NOMO-1 treated with DMSO at 0.1 percent for 48 hours (cell line): ENCODE data around the gene ITPRIPL2.

Experiments
- DNase-seq: peaks from one replicate; lab custom pipeline; 2025; ENCODE audit not compliant: unreplicated experiment; lab: John Stamatoyannopoulos, UW

Gene ITPRIPL2

GRCh38 chr16:19118938-19119431 lies 5.2 kb downstream of the ITPRIPL2 start:
- peak; percentile 54 for DNase-seq

- peak; percentile 23 for DNase-seq
Observed at GRCh38 chr16:19119564-19119963, 5.8 kb downstream of the ITPRIPL2 start.

GRCh38 chr16:19123535-19124178 lies 9.9 kb downstream of the ITPRIPL2 start:
- no peak for DNase-seq

GRCh38 chr16:19126300-19126699 lies 12.5 kb downstream of the ITPRIPL2 start:
- no peak for DNase-seq

GRCh38 chr16:19127205-19127604 lies 13.4 kb downstream of the ITPRIPL2 start:
- DNase-seq = no peak

GRCh38 chr16:19127674-19128131 lies 13.9 kb downstream of the ITPRIPL2 start:
- no peak for DNase-seq

GRCh38 chr16:19128454-19129200 lies 14.9 kb downstream of the ITPRIPL2 start:
- DNase-seq = no peak

- DNase-seq = no peak
Observed at GRCh38 chr16:19130385-19130784, 16.6 kb downstream of the ITPRIPL2 start.

- DNase-seq = peak; percentile 32
Observed at GRCh38 chr16:19130852-19131824, 17.4 kb downstream of the ITPRIPL2 start.

GRCh38 chr16:19131825-19132218 lies 18.1 kb downstream of the ITPRIPL2 start:
- no peak for DNase-seq

- no peak for DNase-seq
Observed at GRCh38 chr16:19132255-19132654, 18.5 kb downstream of the ITPRIPL2 start.

- DNase-seq = no peak
Observed at GRCh38 chr16:19132898-19133297, 19.1 kb downstream of the ITPRIPL2 start.

- no peak for DNase-seq
Observed at GRCh38 chr16:19133600-19133999, 19.8 kb downstream of the ITPRIPL2 start.

- DNase-seq = no peak
Observed at GRCh38 chr16:19135201-19135842, 21.6 kb downstream of the ITPRIPL2 start.

- no peak for DNase-seq
Observed at GRCh38 chr16:19135896-19136438, 22.2 kb downstream of the ITPRIPL2 start.

- DNase-seq = peak; percentile 68
Observed at GRCh38 chr16:19136549-19137196, 22.9 kb downstream of the ITPRIPL2 start.

- peak; percentile 37 for DNase-seq
Observed at GRCh38 chr16:19137201-19138128, 23.7 kb downstream of the ITPRIPL2 start.

GRCh38 chr16:19138601-19139000 lies 24.8 kb downstream of the ITPRIPL2 start:
- no peak for DNase-seq
